GM12878 (cell line): ENCODE results near the gene TIMP2. TPM values are rescaled to one million over a fixed set of nuclear protein-coding genes. Genes with fewer than 3 reads are reported as not detected.

Source experiments
- ATAC-seq: fragments of 200-7000 bp; cut with Tn5 transposase; 3 replicates; pipeline ENCODE4 v1.9.1; 2020; ENCODE audit warnings: mild to moderate bottlenecking, moderate library complexity
- BruUV-seq: library from RNA; stranded (reverse); fragments of 400-500 nt; replicated peaks from 2 replicates; lab custom pipeline; 2021; lab: Mats Ljungman, UMichigan
- CTCF ChIA-PET: fragments of 300-600 bp; sonication (Branson Sonifier 250); formaldehyde crosslinking; extraction: SDS; loops from one replicate; lab custom pipeline; 2021; ENCODE audit warnings: inconsistent platforms; lab: Yijun Ruan, JAX
- POLR2A ChIA-PET: fragments of 350-600 bp; formaldehyde crosslinking; extraction: SDS; loops from one replicate; lab custom pipeline; 2021; ENCODE audit warnings: inconsistent platforms; lab: Charles Lee
- RAD21 ChIA-PET: fragments of 300-600 bp; sonication (Branson Sonifier 250); formaldehyde crosslinking; loops from one replicate; lab custom pipeline; 2023; ENCODE audit warnings: antibody characterized with exemption; ENCODE audit not compliant: unreplicated experiment; lab: Charles Lee
- SMC1A ChIA-PET: fragments of 300-600 bp; sonication (Branson Sonifier 250); formaldehyde crosslinking; loops from one replicate; lab custom pipeline; 2023; ENCODE audit not compliant: unreplicated experiment, uncharacterized antibody; lab: Charles Lee
- DNase-seq: peaks from one replicate; pipeline ENCODE4 v3.0.0-alpha.2; 2011; ENCODE audit warnings: low read depth, low spot score
- FAIRE-seq: peaks from 3 replicates; lab custom pipeline; 2011; peaks lifted over from hg19 to GRCh38; lab: Jason Lieb, UNC
- H2AFZ ChIP-seq: 2 replicates; pipeline ENCODE4 v1.6.0; 2011; ENCODE audit warnings: low read depth, low read length, control low read depth; ENCODE audit not compliant: control insufficient read depth
- H3K27ac ChIP-seq: 2 replicates; pipeline ENCODE4 v1.5.1; 2011; ENCODE audit warnings: control low read depth; ENCODE audit not compliant: control insufficient read depth, insufficient read depth
- H3K27me3 ChIP-seq, 2 experiments: replicated peaks in 1 of 2; 2 replicates each; pipeline versions ENCODE4 v1.6.0 to v1.6.1; 2011; ENCODE audit warnings: low read length in 1 of 2; ENCODE audit not compliant: control insufficient read depth in 2 of 2, insufficient read depth in 2 of 2
- H3K36me3 ChIP-seq, 2 experiments: 2 replicates each; pipeline ENCODE4 v1.5.1; 2011; ENCODE audit warnings: low read length in 1 of 2; ENCODE audit not compliant: control insufficient read depth in 2 of 2, insufficient read depth in 2 of 2
- H3K4me1 ChIP-seq: 2 replicates; pipeline ENCODE4 v1.6.1; 2011; ENCODE audit warnings: mild to moderate bottlenecking, low read length, moderate library complexity, mixed read lengths; ENCODE audit not compliant: control insufficient read depth, insufficient read depth
- H3K4me2 ChIP-seq: 2 replicates; pipeline ENCODE4 v1.6.0; 2011; ENCODE audit warnings: control low read depth; ENCODE audit not compliant: control insufficient read depth, insufficient read depth
- H3K4me3 ChIP-seq: fragments of 200-600 bp; sonication (generic); 2 replicates; pipeline ENCODE4 v1.5.1; 2016
- H3K79me2 ChIP-seq: 2 replicates; pipeline ENCODE4 v1.6.0; 2011; ENCODE audit warnings: low read length; ENCODE audit not compliant: control insufficient read depth, insufficient read depth
- H3K9ac ChIP-seq: 2 replicates; pipeline ENCODE4 v1.8.0; 2011; ENCODE audit warnings: low read length, control low read depth, mixed read lengths; ENCODE audit not compliant: control insufficient read depth, insufficient read depth
- H3K9me3 ChIP-seq: replicated peaks from 3 replicates; pipeline ENCODE4 v1.5.1; 2011; ENCODE audit warnings: mild to moderate bottlenecking, low read length; ENCODE audit not compliant: control insufficient read depth, insufficient read depth
- H4K20me1 ChIP-seq: 2 replicates; pipeline ENCODE4 v1.6.0; 2011; ENCODE audit not compliant: control insufficient read depth, insufficient read depth
- ATF2 ChIP-seq: IDR thresholded peaks from 2 replicates; pipeline ENCODE4 v1.6.1; 2012; ENCODE audit warnings: low read length, inconsistent platforms
- CBFB ChIP-seq: IDR thresholded peaks from 2 replicates; pipeline ENCODE4 v1.6.1; 2016; ENCODE audit warnings: antibody characterized with exemption, low read depth
- CEBPB ChIP-seq, 2 experiments: fragments of 150-350 bp in 1 of 2; IDR thresholded peaks; 2 replicates each; pipeline ENCODE4 v1.6.1; 2012 to 2014; ENCODE audit warnings: low read depth in 2 of 2, low read length in 2 of 2, borderline replicate concordance in 1 of 2, inconsistent platforms in 1 of 2
- GABPA ChIP-seq: IDR thresholded peaks from 2 replicates; pipeline ENCODE4 v1.6.1; 2014; ENCODE audit warnings: antibody characterized with exemption, low read depth, mild to moderate bottlenecking, inconsistent platforms
- HDGF ChIP-seq: fragments of 450-650 bp; IDR thresholded peaks from 2 replicates; pipeline ENCODE4 v1.6.1; 2016; ENCODE audit warnings: antibody characterized with exemption
- IKZF1 ChIP-seq: fragments of 450-650 bp; conservative IDR thresholded peaks from 2 replicates; pipeline ENCODE4 v1.6.1; 2017; ENCODE audit warnings: antibody characterized with exemption, mild to moderate bottlenecking
- MAX ChIP-seq: IDR thresholded peaks from 2 replicates; pipeline ENCODE4 v1.6.1; 2012; ENCODE audit warnings: low read depth, low read length, improper control_type of control experiment
- MTA3 ChIP-seq: IDR thresholded peaks from 2 replicates; pipeline ENCODE4 v1.6.1; 2012; ENCODE audit warnings: low read length, inconsistent platforms, borderline replicate concordance
- NFXL1 ChIP-seq: fragments of 450-650 bp; IDR thresholded peaks from 2 replicates; pipeline ENCODE4 v1.6.1; 2017; ENCODE audit warnings: antibody characterized with exemption, mild to moderate bottlenecking, borderline replicate concordance
- POU2F2 ChIP-seq: IDR thresholded peaks from 3 replicates; pipeline ENCODE4 v1.6.1; 2011; ENCODE audit warnings: low read depth, mild to moderate bottlenecking, low read length, borderline replicate concordance
- RCOR1 ChIP-seq: conservative IDR thresholded peaks from 2 replicates; pipeline ENCODE4 v1.6.1; 2012; ENCODE audit warnings: low read depth, low read length, improper control_type of control experiment
- RUNX3 ChIP-seq: IDR thresholded peaks from 2 replicates; pipeline ENCODE4 v1.6.1; 2012; ENCODE audit warnings: low read length, inconsistent platforms
- SPI1 ChIP-seq: IDR thresholded peaks from 2 replicates; pipeline ENCODE4 v1.6.1; 2011; ENCODE audit warnings: low read depth, mild to moderate bottlenecking, low read length, moderate library complexity, borderline replicate concordance; ENCODE audit not compliant: insufficient read depth
- WRNIP1 ChIP-seq: IDR thresholded peaks from 2 replicates; pipeline ENCODE4 v1.6.1; 2011; ENCODE audit warnings: low read depth, low read length, improper control_type of control experiment, borderline replicate concordance
- ZBED1 ChIP-seq: IDR thresholded peaks from 2 replicates; pipeline ENCODE4 v1.6.1; 2016; ENCODE audit warnings: borderline replicate concordance
- WGBS: methylation state at CpG from one replicate; pipeline ENCODE4 v1.1.6; 2016; ENCODE audit warnings: low lambda C conversion rate; ENCODE audit not compliant: insufficient replicate concordance, insufficient coverage; ENCODE audit errors: missing lambda C conversion rate; 5-methylcytosine and 5-hydroxymethylcytosine counted together
- in situ Hi-C: fragments of 300-500 bp; cut with MboI; formaldehyde crosslinking; loops from 9 replicates; pipeline ENCODE4 v1.14.3; 2018; ENCODE audit warnings: mixed read lengths
- intact Hi-C: fragments of 100-400 bp; cut with micrococcal nuclease; formaldehyde crosslinking; loops from one replicate; pipeline ENCODE4 v1.14.2; 2022; ENCODE audit not compliant: unreplicated experiment
- polyA plus RNA-seq, 11 experiments: library from polyadenylated mRNA; depleted of rRNA in 4 of 11; unstranded in 6 of 11; stranded (reverse) in 5 of 11; fragments of >200 nt; fragmentation: Nextera tagmentation in 4 of 11; fragmentation: Illumina TruSeq in 1 of 11; extraction: Ambion mirVana in 4 of 11; extraction: Trizol in 1 of 11; gene quantifications; 1 replicate in 1 of 11; 2 replicates in 10 of 11; pipeline versions ENCODE4 v1.2.1 to v1.2.3, GENCODE V29; 2011 to 2016; ENCODE audit warnings: inconsistent platforms in 2 of 11, missing spikeins in 2 of 11, low read depth in 1 of 11
- total RNA-seq, 4 experiments: library from RNA; depleted of rRNA in 3 of 4; stranded (reverse); fragments of >200 nt in 3 of 4; fragmentation: Illumina TruSeq in 1 of 4; extraction: Trizol in 1 of 4; gene quantifications; 2 replicates each; pipeline versions ENCODE4 v1.2.1 to v1.2.3, GENCODE V29; 2013 to 2021

The TIMP2 gene
- total and polyA plus RNA-seq, 10 of the 15 experiments (the other 5 are each of a cell fraction or from before 2014, with no cell fraction given) = 0.03 to 0.41 (median 0.04) TPM; not detected in 7

- Histone ChIP-seq H2AFZ (no peak overlapping the region), H3K4me1 (no peaks in the 10 kb centered on the region), H3K9ac (no peak overlapping the region), H3K27ac (no peak overlapping the region), H3K36me3 (peaks cover 32 to 53% of the 10 kb centered on the region in 2 experiments), H3K4me2 (no peak overlapping the region), H3K4me3 (no peak overlapping the region), H3K27me3 (no peaks in the 10 kb centered on the region), H3K9me3 (no peaks in the 10 kb centered on the region), H4K20me1 (no peaks in the 10 kb centered on the region; the same call in 1 of the 2 replicates), H3K79me2 (no peaks in the 10 kb centered on the region; the same call in none of the 2 replicates)
- peak; percentile 25; the same call in 1 of the 2 replicates for TF ChIP-seq IKZF1
- no peak for TF ChIP-seq CEBPB (IDR thresholded peaks at IDR 0.05; ENCODE audit: borderline replicate concordance in 1 of 2, low read depth in 2 of 2, low read length in 2 of 2)
- peak; percentile 48; the same call in 1 of the 2 replicates for TF ChIP-seq SPI1
- 0 out of 2 replicates have a peak, but pooled peaks have one; percentile 6 for TF ChIP-seq RUNX3
- TF ChIP-seq CBFB = no peak
- DNase-seq (no peak), ATAC-seq (peak; percentile 62), FAIRE-seq (no peak)
- ChIA-PET RAD21 (interaction anchor here (1.0 kb wide), 1 partner anchor 105 kb away, joined by 4 read pairs; no protein-coding TSS in a partner anchor), SMC1A (interaction anchor here (0.7 kb wide), 1 partner anchor 43 kb away, joined by 3 read pairs; no protein-coding TSS in a partner anchor), CTCF (no interaction called here), POLR2A (interaction anchor here (0.6 kb wide), 1 partner anchor 86 kb away, joined by 3 read pairs; no protein-coding TSS in a partner anchor)
- intact Hi-C loops = no loop called here
- in situ Hi-C loops = no loop called here
- no TSS peak for BruUV-seq
- WGBS = 88% methylated on average over 17 of the region's 21 CpGs
Measured at GRCh38 chr17:78826836-78827509, 98.2 kb downstream of the TIMP2 start.

DNA sequence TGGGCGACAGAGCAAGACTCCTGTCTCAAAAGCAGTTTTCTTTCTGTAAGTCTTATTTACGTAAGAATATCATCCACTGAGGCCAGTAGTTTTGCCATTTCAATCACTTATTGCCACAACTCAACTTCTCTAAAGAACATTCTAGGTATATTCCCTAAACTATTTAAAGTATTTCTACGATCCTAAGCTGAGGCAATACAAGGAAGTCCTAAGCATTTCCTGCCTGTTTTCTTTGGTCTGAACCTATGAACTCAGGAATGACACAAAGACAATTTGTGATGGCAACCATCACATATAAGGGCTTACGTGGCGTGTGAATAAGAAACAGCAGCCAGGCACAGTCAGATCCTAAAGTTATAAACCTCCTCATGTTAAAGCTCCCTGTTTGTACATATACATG, 98.8 kb downstream of the TIMP2 start:
- intact Hi-C loops = no loop called here
- in situ Hi-C loops = no loop called here
- H3K4me2 ChIP-seq = no peak overlapping the region
- DNase-seq = no peak
- SMC1A ChIA-PET = no interaction called here
- BruUV-seq = no TSS peak
- peaks cover 37 to 53% of the 10 kb centered on the region in 2 experiments for H3K36me3 ChIP-seq
- RAD21 ChIA-PET = no interaction called here
- POLR2A ChIA-PET = interaction anchor here (0.6 kb wide), 1 partner anchor 87 kb away, joined by 3 read pairs; no protein-coding TSS in a partner anchor
- no peak overlapping the region for H2AFZ ChIP-seq
- no peaks in the 10 kb centered on the region; the same call in 1 of the 2 replicates for H4K20me1 ChIP-seq
- H3K9ac ChIP-seq = no peak overlapping the region
- H3K9me3 ChIP-seq = no peaks in the 10 kb centered on the region
- no peaks in the 10 kb centered on the region for H3K4me1 ChIP-seq
- no peak overlapping the region for H3K4me3 ChIP-seq
- H3K27me3 ChIP-seq = no peaks in the 10 kb centered on the region
- no peak for ATAC-seq
- CTCF ChIA-PET = no interaction called here
- no peaks in the 10 kb centered on the region; the same call in none of the 2 replicates for H3K79me2 ChIP-seq
- FAIRE-seq = no peak
- no peak overlapping the region for H3K27ac ChIP-seq
- 91% methylated on average over 5 of the region's 5 CpGs for WGBS
- no peak for TF ChIP-seq HDGF
- no peak for TF ChIP-seq MAX
- TF ChIP-seq NFXL1 = no peak
- TF ChIP-seq RCOR1 = no peak
- TF ChIP-seq POU2F2 = no peak
- TF ChIP-seq WRNIP1 = no peak
- TF ChIP-seq GABPA = no peak
- no peak for TF ChIP-seq ATF2
- no peak for TF ChIP-seq MTA3
- TF ChIP-seq ZBED1 = no peak
